C4-2B (cell line): ENCODE measurements around the gene KCNH6.

Source experiments
- H3K27ac ChIP-seq: fragments of 450-650 bp; 2 replicates; pipeline ENCODE4 v1.5.1; 2017
- ZFX ChIP-seq: fragments of 450-650 bp; IDR thresholded peaks from 2 replicates; pipeline ENCODE4 v1.6.1; 2017
- TF ChIP-seq, protein P1 (sequence below): fragments of 450-650 bp; conservative IDR thresholded peaks from 2 replicates; pipeline ENCODE4 v1.5.1; 2017; ENCODE audit warnings: mild to moderate bottlenecking

The KCNH6 gene

GRCh38 chr17:63503341-63503705 lies 19.8 kb upstream of the KCNH6 start:
- no peak for TF ChIP-seq ZFX

GRCh38 chr17:63504261-63504660 lies 18.9 kb upstream of the KCNH6 start:
- TF ChIP-seq, protein P1, sequence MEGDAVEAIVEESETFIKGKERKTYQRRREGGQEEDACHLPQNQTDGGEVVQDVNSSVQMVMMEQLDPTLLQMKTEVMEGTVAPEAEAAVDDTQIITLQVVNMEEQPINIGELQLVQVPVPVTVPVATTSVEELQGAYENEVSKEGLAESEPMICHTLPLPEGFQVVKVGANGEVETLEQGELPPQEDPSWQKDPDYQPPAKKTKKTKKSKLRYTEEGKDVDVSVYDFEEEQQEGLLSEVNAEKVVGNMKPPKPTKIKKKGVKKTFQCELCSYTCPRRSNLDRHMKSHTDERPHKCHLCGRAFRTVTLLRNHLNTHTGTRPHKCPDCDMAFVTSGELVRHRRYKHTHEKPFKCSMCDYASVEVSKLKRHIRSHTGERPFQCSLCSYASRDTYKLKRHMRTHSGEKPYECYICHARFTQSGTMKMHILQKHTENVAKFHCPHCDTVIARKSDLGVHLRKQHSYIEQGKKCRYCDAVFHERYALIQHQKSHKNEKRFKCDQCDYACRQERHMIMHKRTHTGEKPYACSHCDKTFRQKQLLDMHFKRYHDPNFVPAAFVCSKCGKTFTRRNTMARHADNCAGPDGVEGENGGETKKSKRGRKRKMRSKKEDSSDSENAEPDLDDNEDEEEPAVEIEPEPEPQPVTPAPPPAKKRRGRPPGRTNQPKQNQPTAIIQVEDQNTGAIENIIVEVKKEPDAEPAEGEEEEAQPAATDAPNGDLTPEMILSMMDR = no peak

More at GRCh38 chr17:63503341-63503705, 19.8 kb upstream of the KCNH6 start:
- H3K27ac ChIP-seq = peak overlapping the region; percentile 60

GRCh38 chr17:63505341-63505740 lies 17.8 kb upstream of the KCNH6 start:
- TF ChIP-seq ZFX = no peak
- TF ChIP-seq, protein P1 = no peak

More at GRCh38 chr17:63504261-63504660, 18.9 kb upstream of the KCNH6 start:
- H3K27ac ChIP-seq = peak overlapping the region; percentile 60

GRCh38 chr17:63506627-63507026 lies 16.5 kb upstream of the KCNH6 start:
- no peak for TF ChIP-seq ZFX
- TF ChIP-seq, protein P1 = no peak
- H3K27ac ChIP-seq = no peak overlapping the region

More at GRCh38 chr17:63505341-63505740, 17.8 kb upstream of the KCNH6 start:
- H3K27ac ChIP-seq = no peak overlapping the region

DNA sequence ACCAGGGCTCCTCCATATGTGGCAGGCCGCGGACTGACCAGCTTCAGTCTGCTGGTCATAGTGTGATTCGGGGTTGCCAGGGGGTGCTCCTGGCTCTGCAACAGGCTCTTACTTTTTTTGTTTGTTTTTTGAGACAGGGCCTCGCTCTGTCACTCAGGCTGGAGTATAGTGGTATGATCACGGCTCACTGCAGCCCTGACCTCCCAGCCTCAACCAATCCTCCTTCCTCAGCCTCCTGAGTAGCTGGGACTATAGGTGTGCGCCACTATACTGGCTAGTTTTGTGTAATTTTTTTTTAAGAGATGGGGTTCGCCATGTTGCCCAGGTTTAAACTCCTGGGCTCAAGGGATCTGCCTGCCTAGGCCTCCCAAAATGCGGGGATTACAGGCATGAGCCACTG lies 11.8 kb upstream of the KCNH6 start:
- no peak overlapping the region for H3K27ac ChIP-seq
- TF ChIP-seq, protein P1 = no peak
- TF ChIP-seq ZFX = no peak

- H3K27ac ChIP-seq = no peak overlapping the region
- no peak for TF ChIP-seq ZFX
- TF ChIP-seq, protein P1 = no peak
Observed at GRCh38 chr17:63512388-63512787, 10.8 kb upstream of the KCNH6 start.

GRCh38 chr17:63512896-63513644 lies 10.1 kb upstream of the KCNH6 start:
- TF ChIP-seq ZFX = no peak
- TF ChIP-seq, protein P1 = no peak
- H3K27ac ChIP-seq = no peak overlapping the region

DNA sequence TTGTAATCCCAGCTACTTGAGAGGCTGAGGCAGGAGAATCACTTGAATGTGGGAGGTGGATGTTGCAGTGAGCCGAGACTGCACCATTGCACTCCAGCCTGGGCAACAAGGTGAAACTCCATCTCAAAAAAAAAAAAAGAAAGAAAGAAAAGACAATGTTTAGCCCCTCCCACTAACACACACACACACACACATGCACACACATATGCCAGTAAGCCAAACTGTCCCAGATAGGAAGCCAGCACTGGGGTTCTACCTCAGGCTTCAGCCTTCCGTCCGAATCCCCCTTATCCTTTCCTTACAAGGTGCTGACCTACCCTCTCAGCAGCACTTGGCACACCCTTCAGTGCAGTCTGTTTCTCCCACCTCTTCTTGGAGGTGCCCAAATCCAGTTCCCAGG lies 8.7 kb upstream of the KCNH6 start:
- TF ChIP-seq, protein P1 = no peak
- no peak for TF ChIP-seq ZFX
- no peak overlapping the region for H3K27ac ChIP-seq
